Cardiac septum (tissue), 1 donor: ENCODE data around the gene NINJ2. TPM values are rescaled to one million over a fixed set of nuclear protein-coding genes. Genes with fewer than 3 reads are reported as not detected.

Experiments used
- DNase-seq: peaks from one replicate; pipeline ENCODE4 v3.0.0-alpha.2; 2020; ENCODE audit warnings: low spot score
- intact Hi-C: fragments of 100-400 bp; cut with DNase I; formaldehyde crosslinking; loops from one replicate; pipeline ENCODE4 v1.14.0; 2022
- total RNA-seq: library from RNA; stranded (reverse); fragmentation: NEBNext Ultra II Directional; extraction: Animal tissue kit (Norgen Biotek cat#: 25700); gene quantifications from one replicate; pipeline ENCODE4 v1.2.1, GENCODE V29; 2021
- donor health status: DM: no; HTN: no; CAD: no.

Gene NINJ2
- total RNA-seq, 1 donor from 2014 or later, result 3.9 TPM

GRCh38 chr12:546265-546919 is 116.9 kb downstream of the NINJ2 start:
- intact Hi-C loops, result loop anchor here (5.0 kb wide), 1 partner anchor 44 kb away; no protein-coding TSS in a partner anchor
- DNase-seq, result no peak

- DNase-seq, result no peak
- intact Hi-C loops, result loop anchor here (1.0 to 5.0 kb wide), 2 partner anchors 44 to 94 kb away; no protein-coding TSS in a partner anchor
These were observed 117.4 kb downstream of the NINJ2 start for GRCh38 chr12:545835-546234.

GRCh38 chr12:544941-545635 is 118.2 kb downstream of the NINJ2 start:
- DNase-seq, result no peak
- intact Hi-C loops, result loop anchor here (1.0 to 5.0 kb wide), 2 partner anchors 43 to 93 kb away; no protein-coding TSS in a partner anchor

GRCh38 chr12:544142-544541 is 119.1 kb downstream of the NINJ2 start:
- intact Hi-C loops, result no loop called here
- no peak for DNase-seq

- intact Hi-C loops, result no loop called here
- DNase-seq, result no peak
These were observed 120.2 kb downstream of the NINJ2 start for GRCh38 chr12:543114-543451.

GRCh38 chr12:542395-543113 is 120.7 kb downstream of the NINJ2 start:
- intact Hi-C loops, result no loop called here
- no peak for DNase-seq

GRCh38 chr12:541676-542324 is 121.4 kb downstream of the NINJ2 start:
- no peak for DNase-seq
- intact Hi-C loops, result no loop called here

- no peak for DNase-seq
- intact Hi-C loops, result no loop called here
These were observed 123.5 kb downstream of the NINJ2 start for GRCh38 chr12:539540-540310.

GRCh38 chr12:538731-539539 is 124.3 kb downstream of the NINJ2 start:
- intact Hi-C loops, result no loop called here
- DNase-seq, result no peak

- intact Hi-C loops, result no loop called here
- no peak for DNase-seq
These were observed 125.5 kb downstream of the NINJ2 start for GRCh38 chr12:537772-538171.

GRCh38 chr12:536751-537245 is 126.4 kb downstream of the NINJ2 start:
- no peak for DNase-seq
- intact Hi-C loops, result no loop called here

- intact Hi-C loops, result no loop called here
- no peak for DNase-seq
These were observed 127.8 kb downstream of the NINJ2 start for GRCh38 chr12:535396-535795.

- intact Hi-C loops, result no loop called here
- DNase-seq, result no peak
These were observed 129.0 kb downstream of the NINJ2 start for GRCh38 chr12:534216-534615.

GRCh38 chr12:533718-534117 is 129.5 kb downstream of the NINJ2 start:
- DNase-seq, result no peak
- intact Hi-C loops, result no loop called here

GRCh38 chr12:532908-533565 is 130.2 kb downstream of the NINJ2 start:
- DNase-seq, result no peak
- intact Hi-C loops, result no loop called here

GRCh38 chr12:531951-532585 is 131.2 kb downstream of the NINJ2 start:
- DNase-seq, result no peak
- intact Hi-C loops, result no loop called here

GRCh38 chr12:530821-531220 is 132.4 kb downstream of the NINJ2 start:
- DNase-seq, result no peak
- intact Hi-C loops, result no loop called here

- DNase-seq, result no peak
- intact Hi-C loops, result no loop called here
These were observed 132.9 kb downstream of the NINJ2 start for GRCh38 chr12:530308-530707.
